ENCODE data around the gene GALNTL6. TPM values are rescaled to one million over a fixed set of nuclear protein-coding genes. Genes with fewer than 3 reads are reported as not detected.

Gene GALNTL6
- total and polyA plus RNA-seq, 2 of the 4 experiments (the other 2 are of a cell fraction) = under 0.01 TPM; not detected in 1

DNA sequence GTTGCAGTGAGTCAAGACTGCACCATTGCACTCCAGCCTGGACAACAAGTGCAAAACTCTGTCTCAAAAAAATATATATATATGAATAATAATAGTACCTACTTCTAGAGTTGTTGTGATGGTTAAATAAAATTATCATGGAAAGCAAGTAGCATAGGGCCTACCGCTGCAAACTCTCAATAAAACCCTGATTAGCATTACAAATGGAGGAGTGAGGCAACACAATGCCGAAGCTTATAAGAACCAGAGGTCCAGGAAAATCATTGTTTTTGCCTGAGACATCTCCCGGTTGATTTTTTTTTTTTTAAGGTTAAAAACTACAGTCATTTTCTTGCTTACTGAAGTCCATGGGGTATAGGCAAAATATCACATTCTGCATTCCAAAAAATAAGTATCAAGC lies 1170.4 kb downstream of the GALNTL6 start:
- no peak overlapping the region for H2AFZ ChIP-seq (replicated peaks; ENCODE audit: low read length, poor library complexity)
- H3K14ac ChIP-seq (replicated peaks; ENCODE audit: low read depth, low read length) = no peak overlapping the region
- no peak overlapping the region for H4K5ac ChIP-seq (ENCODE audit: low read depth, low read length)
- no peaks in the 10 kb centered on the region for H3K79me1 ChIP-seq (ENCODE audit: low read depth in 1 of 2, low read length in 2 of 2)
- H3K9me3 ChIP-seq (ENCODE audit: control insufficient read depth, insufficient read depth, low read length) = peaks cover 5% of the 10 kb centered on the region
- no peak overlapping the region for H3K18ac ChIP-seq (ENCODE audit: low read depth, low read length)
- H3K56ac ChIP-seq (ENCODE audit: extremely low read depth, insufficient read depth, low read length) = no peak overlapping the region
- H3K4ac ChIP-seq (ENCODE audit: low read depth, low read length) = no peak overlapping the region
- no peaks in the 10 kb centered on the region for H3K27me3 ChIP-seq (ENCODE audit: control insufficient read depth, insufficient read depth, low read length)
- no TSS peak for BruUV-seq (replicated peaks)
- H4K91ac ChIP-seq (ENCODE audit: insufficient read depth, low read depth, low read length) = no peak overlapping the region
- no peak overlapping the region for H2BK15ac ChIP-seq (ENCODE audit: low read depth, low read length)
- no peak overlapping the region for H3K23ac ChIP-seq (ENCODE audit: low read depth, low read length)
- H3K36me3 ChIP-seq (ENCODE audit: control insufficient read depth, insufficient read depth, low read length) = no peaks in the 10 kb centered on the region
- no peaks in the 10 kb centered on the region for H3K9me1 ChIP-seq (ENCODE audit: insufficient read depth, low read length)
- ChIA-PET POLR2A (ENCODE audit: unreplicated experiment) (no interaction called here), CTCF (no interaction called here)
- dilution Hi-C loops (cut with HindIII; ENCODE audit: low sequenced_read_pairs, unreplicated experiment) (no loop called here), intact Hi-C loops (cut with micrococcal nuclease) (no loop called here), in situ Hi-C loops (cut with MboI; ENCODE audit: low sequenced_read_pairs) (no loop called here)
- no peak overlapping the region for H2AK5ac ChIP-seq (ENCODE audit: low read depth, low read length)
- peaks cover 2% of the 10 kb centered on the region; the same call in 1 of the 2 replicates for H3K4me1 ChIP-seq (ENCODE audit: control insufficient read depth, insufficient read depth, low read length)
- peak overlapping the region; percentile 62; the same call in 1 of the 2 replicates for H2BK20ac ChIP-seq (ENCODE audit: low read depth, low read length)
- DNase-seq (no peak), ATAC-seq (ENCODE audit: low read depth) (no peak)
- no peak overlapping the region for H2BK5ac ChIP-seq (ENCODE audit: low read depth, low read length, poor library complexity, severe bottlenecking)
- H4K20me1 ChIP-seq (ENCODE audit: insufficient read depth, low read length) = no peaks in the 10 kb centered on the region
- no peak overlapping the region for H3K4me3 ChIP-seq (ENCODE audit: insufficient read depth, low read depth, low read length)
- no CpG with 5 or more reads among the region's 3 CpGs for WGBS, 2 experiments (ENCODE audit: extremely low coverage in 2 of 2, insufficient read length in 1 of 2)
- H3K4me2 ChIP-seq (ENCODE audit: low read depth, low read length) = no peak overlapping the region
- H3K9ac ChIP-seq (ENCODE audit: low read depth, low read length) = no peak overlapping the region
- no peak for TF ChIP-seq POLR2A (IDR thresholded peaks at IDR 0.05; ENCODE audit: low read depth, low read length)
- no peak for TF ChIP-seq NFE2L2 (IDR thresholded peaks at IDR 0.05; ENCODE audit: low read depth, low read length)
- no peak for TF ChIP-seq MAFK (IDR thresholded peaks at IDR 0.05; ENCODE audit: low read depth, low read length)
- no peak for TF ChIP-seq RFX5 (IDR thresholded peaks at IDR 0.05; ENCODE audit: low read depth, low read length)
- no peak for TF ChIP-seq CTCF (conservative IDR thresholded peaks at IDR 0.05; ENCODE audit: low read depth, low read length)
- TF ChIP-seq RAD21 (IDR thresholded peaks at IDR 0.05; ENCODE audit: low read length) = no peak
- no peak for TF ChIP-seq MXI1 (IDR thresholded peaks at IDR 0.05; ENCODE audit: borderline replicate concordance, low read depth, low read length)
- no peak for TF ChIP-seq FOS (IDR thresholded peaks at IDR 0.05; ENCODE audit: low read depth, low read length)
- no peak overlapping the region for H3K27ac ChIP-seq (ENCODE audit: insufficient read depth, low read length)
- H2AK9ac ChIP-seq (replicated peaks; ENCODE audit: low read depth, low read length, poor library complexity) = no peak overlapping the region
- H4K8ac ChIP-seq (ENCODE audit: low read depth in 2 of 2, low read length in 2 of 2) = no peak overlapping the region
- no peak overlapping the region for H2BK120ac ChIP-seq (ENCODE audit: low read depth, low read length)
